ENCODE measurements around the gene ARL3. TPM values are rescaled to one million over a fixed set of nuclear protein-coding genes. Genes with fewer than 3 reads are reported as not detected.

ARL3 gene
- total RNA-seq, 1 experiment from 2014 or later: 20.7 TPM

GRCh38 chr10:102731222-102731800 lies 17.1 kb upstream of the ARL3 start:
- intact Hi-C loops (cut with micrococcal nuclease; ENCODE audit: unreplicated experiment): no loop called here
- in situ Hi-C loops (cut with HindIII; ENCODE audit: low pct_unique_long_range_greater_than_20kb, low sequenced_read_pairs): no loop called here
- H3K27me3 ChIP-seq (ENCODE audit: control insufficient read depth, insufficient read depth, low read length): no peaks in the 10 kb centered on the region
- POLR2A ChIA-PET: interaction anchor here (0.6 kb wide), 1 partner anchor 11 kb away, joined by 15 read pairs; no protein-coding TSS in a partner anchor
- DNase-seq (ENCODE audit: low read depth, low spot score) (no peak), ATAC-seq (no peak)
- TSS peak; percentile 44 for BruUV-seq (replicated peaks)
- no peak for TF ChIP-seq POLR2AphosphoS5 (IDR thresholded peaks at IDR 0.05; ENCODE audit: low read depth, low read length)
- TF ChIP-seq SIN3A (IDR thresholded peaks at IDR 0.05; ENCODE audit: borderline replicate concordance, insufficient read depth, low read depth, low read length): no peak
- no peak for TF ChIP-seq CTCF (IDR thresholded peaks at IDR 0.05)
- TF ChIP-seq REST (IDR thresholded peaks at IDR 0.05; ENCODE audit: insufficient read depth in 1 of 2, low read depth in 2 of 2, low read length in 1 of 2): no peak
- TF ChIP-seq TCF7L2 (IDR thresholded peaks at IDR 0.05; ENCODE audit: low read depth, low read length): no peak
- no peaks in the 10 kb centered on the region for H3K36me3 ChIP-seq (ENCODE audit: control insufficient read depth, insufficient read depth, low read length)
- peaks cover 3% of the 10 kb centered on the region; the same call in 1 of the 2 replicates for H3K4me1 ChIP-seq (ENCODE audit: control insufficient read depth, insufficient read depth, low read length)
- CTCF ChIA-PET: no interaction called here
- H3K9me3 ChIP-seq (ENCODE audit: control insufficient read depth, insufficient read depth, low read depth, low read length): no peaks in the 10 kb centered on the region
- H3K4me3 ChIP-seq (ENCODE audit: low read depth in 2 of 2, low read length in 2 of 2): no peak overlapping the region
- H3K27ac ChIP-seq (ENCODE audit: low read length): no peak overlapping the region

DNA sequence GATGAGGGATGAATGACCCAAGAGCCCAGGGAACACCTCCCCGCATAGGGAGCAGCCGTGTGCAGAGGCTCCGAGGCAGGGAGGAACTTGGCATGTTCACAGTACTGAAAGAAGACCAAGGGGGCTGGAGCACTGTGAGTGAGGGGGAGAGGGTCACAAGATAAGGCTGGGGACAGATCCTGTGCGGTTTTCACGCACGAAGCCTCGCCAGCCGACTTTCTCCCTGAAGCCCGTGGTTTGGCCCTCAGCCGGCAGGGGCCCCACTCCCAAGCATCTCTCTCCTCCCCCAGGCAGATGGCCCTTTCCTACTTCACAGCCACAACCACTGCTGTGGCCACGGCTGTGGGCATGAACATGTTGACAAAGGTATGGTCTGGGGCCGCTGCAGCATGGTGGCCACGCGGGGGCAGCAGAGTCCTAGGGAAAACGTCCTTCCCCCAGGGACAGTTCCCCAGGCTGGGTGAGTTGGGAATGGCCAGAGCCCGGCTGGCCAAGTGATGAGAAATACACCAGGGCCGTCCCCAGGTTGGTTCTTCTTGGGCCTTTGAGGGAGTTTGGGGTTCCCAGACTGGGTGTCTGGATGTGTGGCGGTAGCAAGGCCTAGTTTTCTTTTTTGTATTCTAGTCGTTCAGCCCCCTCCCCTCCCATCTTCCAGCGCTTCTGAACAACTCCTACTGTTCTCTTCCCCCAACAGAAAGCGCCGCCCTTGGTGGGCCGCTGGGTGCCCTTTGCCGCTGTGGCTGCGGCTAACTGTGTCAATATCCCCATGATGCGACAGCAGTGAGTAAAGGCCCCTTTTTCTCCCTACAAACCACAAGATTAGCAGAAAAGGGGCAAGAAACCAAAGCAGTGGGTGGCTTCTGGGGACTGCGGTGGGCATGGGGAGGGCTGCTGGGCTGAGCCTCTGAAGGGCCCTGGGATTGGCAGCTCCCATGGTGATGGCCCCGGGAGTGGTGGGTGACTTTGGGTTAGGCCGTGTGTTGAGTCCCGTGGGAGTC lies 15.1 kb upstream of the ARL3 start:
- peak in 1 of 2 experiments; percentile 69; a peak in 2 of 4 replicates for TF ChIP-seq REST (IDR thresholded peaks at IDR 0.05; ENCODE audit: insufficient read depth in 1 of 2, low read depth in 2 of 2, low read length in 1 of 2)
- no peak for TF ChIP-seq TCF7L2 (IDR thresholded peaks at IDR 0.05; ENCODE audit: low read depth, low read length)
- TF ChIP-seq CTCF (IDR thresholded peaks at IDR 0.05): peak; percentile 98
- no peak for TF ChIP-seq POLR2AphosphoS5 (IDR thresholded peaks at IDR 0.05; ENCODE audit: low read depth, low read length)
- no peak for TF ChIP-seq SIN3A (IDR thresholded peaks at IDR 0.05; ENCODE audit: borderline replicate concordance, insufficient read depth, low read depth, low read length)
- H3K9me3 ChIP-seq (ENCODE audit: control insufficient read depth, insufficient read depth, low read depth, low read length): no peaks in the 10 kb centered on the region
- no peaks in the 10 kb centered on the region for H3K36me3 ChIP-seq (ENCODE audit: control insufficient read depth, insufficient read depth, low read length)
- ChIA-PET CTCF (no interaction called here), POLR2A (no interaction called here)
- DNase-seq (ENCODE audit: low read depth, low spot score) (peak; percentile 35), ATAC-seq (peak; percentile 98)
- H3K4me1 ChIP-seq (ENCODE audit: control insufficient read depth, insufficient read depth, low read length): peaks cover 3% of the 10 kb centered on the region; the same call in 1 of the 2 replicates
- in situ Hi-C loops (cut with HindIII; ENCODE audit: low pct_unique_long_range_greater_than_20kb, low sequenced_read_pairs) (no loop called here), intact Hi-C loops (cut with micrococcal nuclease; ENCODE audit: unreplicated experiment) (loop anchor here (2.0 to 5.0 kb wide), 3 partner anchors 103 to 333 kb away; no protein-coding TSS in a partner anchor)
- H3K4me3 ChIP-seq (ENCODE audit: low read depth in 2 of 2, low read length in 2 of 2): no peak overlapping the region
- BruUV-seq (replicated peaks): no TSS peak
- H3K27ac ChIP-seq (ENCODE audit: low read length): peak overlapping the region; percentile 58
- no peaks in the 10 kb centered on the region for H3K27me3 ChIP-seq (ENCODE audit: control insufficient read depth, insufficient read depth, low read length)
